ENCODE measurements around the gene GYG2.

DNA sequence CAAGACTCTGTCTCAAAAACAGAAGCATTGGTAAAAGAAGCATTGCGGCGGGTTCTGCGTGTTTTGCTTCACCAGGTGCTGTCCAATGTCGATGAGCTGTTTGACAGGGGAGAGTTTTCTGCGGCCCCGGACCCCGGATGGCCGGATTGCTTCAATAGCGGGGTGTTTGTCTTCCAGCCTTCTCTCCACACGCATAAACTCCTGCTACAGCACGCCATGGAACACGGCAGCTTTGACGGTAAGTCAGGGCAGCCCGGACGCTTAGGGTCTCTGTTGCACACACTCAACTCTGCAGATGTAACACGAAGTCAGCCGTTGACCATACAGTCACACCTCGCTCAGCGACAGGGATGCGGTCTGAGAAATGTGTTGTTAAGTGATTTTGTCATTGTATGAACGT lies 26.2 kb downstream of the GYG2 start:
- TF ChIP-seq, protein P1, sequence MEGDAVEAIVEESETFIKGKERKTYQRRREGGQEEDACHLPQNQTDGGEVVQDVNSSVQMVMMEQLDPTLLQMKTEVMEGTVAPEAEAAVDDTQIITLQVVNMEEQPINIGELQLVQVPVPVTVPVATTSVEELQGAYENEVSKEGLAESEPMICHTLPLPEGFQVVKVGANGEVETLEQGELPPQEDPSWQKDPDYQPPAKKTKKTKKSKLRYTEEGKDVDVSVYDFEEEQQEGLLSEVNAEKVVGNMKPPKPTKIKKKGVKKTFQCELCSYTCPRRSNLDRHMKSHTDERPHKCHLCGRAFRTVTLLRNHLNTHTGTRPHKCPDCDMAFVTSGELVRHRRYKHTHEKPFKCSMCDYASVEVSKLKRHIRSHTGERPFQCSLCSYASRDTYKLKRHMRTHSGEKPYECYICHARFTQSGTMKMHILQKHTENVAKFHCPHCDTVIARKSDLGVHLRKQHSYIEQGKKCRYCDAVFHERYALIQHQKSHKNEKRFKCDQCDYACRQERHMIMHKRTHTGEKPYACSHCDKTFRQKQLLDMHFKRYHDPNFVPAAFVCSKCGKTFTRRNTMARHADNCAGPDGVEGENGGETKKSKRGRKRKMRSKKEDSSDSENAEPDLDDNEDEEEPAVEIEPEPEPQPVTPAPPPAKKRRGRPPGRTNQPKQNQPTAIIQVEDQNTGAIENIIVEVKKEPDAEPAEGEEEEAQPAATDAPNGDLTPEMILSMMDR (IDR thresholded peaks at IDR 0.05): no peak
- TF ChIP-seq, protein P2, sequence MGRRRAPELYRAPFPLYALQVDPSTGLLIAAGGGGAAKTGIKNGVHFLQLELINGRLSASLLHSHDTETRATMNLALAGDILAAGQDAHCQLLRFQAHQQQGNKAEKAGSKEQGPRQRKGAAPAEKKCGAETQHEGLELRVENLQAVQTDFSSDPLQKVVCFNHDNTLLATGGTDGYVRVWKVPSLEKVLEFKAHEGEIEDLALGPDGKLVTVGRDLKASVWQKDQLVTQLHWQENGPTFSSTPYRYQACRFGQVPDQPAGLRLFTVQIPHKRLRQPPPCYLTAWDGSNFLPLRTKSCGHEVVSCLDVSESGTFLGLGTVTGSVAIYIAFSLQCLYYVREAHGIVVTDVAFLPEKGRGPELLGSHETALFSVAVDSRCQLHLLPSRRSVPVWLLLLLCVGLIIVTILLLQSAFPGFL (CRISPR knock-in tag; IDR thresholded peaks at IDR 0.05; ENCODE audit: borderline replicate concordance): no peak
- TF ChIP-seq RELA (CRISPR knock-in tag; IDR thresholded peaks at IDR 0.05; ENCODE audit: borderline replicate concordance) (no peak), ZNF138 (CRISPR knock-in tag; conservative IDR thresholded peaks at IDR 0.05) (no peak), ZNF416 (CRISPR knock-in tag; IDR thresholded peaks at IDR 0.05) (no peak), ATF1 (CRISPR knock-in tag; IDR thresholded peaks at IDR 0.05) (no peak), KAT7 (CRISPR knock-in tag; IDR thresholded peaks at IDR 0.05; ENCODE audit: borderline replicate concordance) (no peak), TEAD4 (CRISPR knock-in tag; IDR thresholded peaks at IDR 0.05) (no peak), ESRRA (CRISPR knock-in tag; IDR thresholded peaks at IDR 0.05; ENCODE audit: borderline replicate concordance) (no peak)
- TF ChIP-seq, protein P3, sequence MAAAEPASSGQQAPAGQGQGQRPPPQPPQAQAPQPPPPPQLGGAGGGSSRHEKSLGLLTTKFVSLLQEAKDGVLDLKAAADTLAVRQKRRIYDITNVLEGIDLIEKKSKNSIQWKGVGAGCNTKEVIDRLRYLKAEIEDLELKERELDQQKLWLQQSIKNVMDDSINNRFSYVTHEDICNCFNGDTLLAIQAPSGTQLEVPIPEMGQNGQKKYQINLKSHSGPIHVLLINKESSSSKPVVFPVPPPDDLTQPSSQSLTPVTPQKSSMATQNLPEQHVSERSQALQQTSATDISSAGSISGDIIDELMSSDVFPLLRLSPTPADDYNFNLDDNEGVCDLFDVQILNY (CRISPR knock-in tag; IDR thresholded peaks at IDR 0.05): no peak
- TF ChIP-seq, protein P4, sequence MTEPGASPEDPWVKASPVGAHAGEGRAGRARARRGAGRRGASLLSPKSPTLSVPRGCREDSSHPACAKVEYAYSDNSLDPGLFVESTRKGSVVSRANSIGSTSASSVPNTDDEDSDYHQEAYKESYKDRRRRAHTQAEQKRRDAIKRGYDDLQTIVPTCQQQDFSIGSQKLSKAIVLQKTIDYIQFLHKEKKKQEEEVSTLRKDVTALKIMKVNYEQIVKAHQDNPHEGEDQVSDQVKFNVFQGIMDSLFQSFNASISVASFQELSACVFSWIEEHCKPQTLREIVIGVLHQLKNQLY (CRISPR knock-in tag; IDR thresholded peaks at IDR 0.05): no peak
- TF ChIP-seq, protein P5, sequence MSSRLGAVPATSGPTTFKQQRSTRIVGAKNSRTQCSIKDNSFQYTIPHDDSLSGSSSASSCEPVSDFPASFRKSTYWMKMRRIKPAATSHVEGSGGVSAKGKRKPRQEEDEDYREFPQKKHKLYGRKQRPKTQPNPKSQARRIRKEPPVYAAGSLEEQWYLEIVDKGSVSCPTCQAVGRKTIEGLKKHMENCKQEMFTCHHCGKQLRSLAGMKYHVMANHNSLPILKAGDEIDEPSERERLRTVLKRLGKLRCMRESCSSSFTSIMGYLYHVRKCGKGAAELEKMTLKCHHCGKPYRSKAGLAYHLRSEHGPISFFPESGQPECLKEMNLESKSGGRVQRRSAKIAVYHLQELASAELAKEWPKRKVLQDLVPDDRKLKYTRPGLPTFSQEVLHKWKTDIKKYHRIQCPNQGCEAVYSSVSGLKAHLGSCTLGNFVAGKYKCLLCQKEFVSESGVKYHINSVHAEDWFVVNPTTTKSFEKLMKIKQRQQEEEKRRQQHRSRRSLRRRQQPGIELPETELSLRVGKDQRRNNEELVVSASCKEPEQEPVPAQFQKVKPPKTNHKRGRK (CRISPR knock-in tag; IDR thresholded peaks at IDR 0.05; ENCODE audit: borderline replicate concordance): no peak
- TF ChIP-seq, protein P6, sequence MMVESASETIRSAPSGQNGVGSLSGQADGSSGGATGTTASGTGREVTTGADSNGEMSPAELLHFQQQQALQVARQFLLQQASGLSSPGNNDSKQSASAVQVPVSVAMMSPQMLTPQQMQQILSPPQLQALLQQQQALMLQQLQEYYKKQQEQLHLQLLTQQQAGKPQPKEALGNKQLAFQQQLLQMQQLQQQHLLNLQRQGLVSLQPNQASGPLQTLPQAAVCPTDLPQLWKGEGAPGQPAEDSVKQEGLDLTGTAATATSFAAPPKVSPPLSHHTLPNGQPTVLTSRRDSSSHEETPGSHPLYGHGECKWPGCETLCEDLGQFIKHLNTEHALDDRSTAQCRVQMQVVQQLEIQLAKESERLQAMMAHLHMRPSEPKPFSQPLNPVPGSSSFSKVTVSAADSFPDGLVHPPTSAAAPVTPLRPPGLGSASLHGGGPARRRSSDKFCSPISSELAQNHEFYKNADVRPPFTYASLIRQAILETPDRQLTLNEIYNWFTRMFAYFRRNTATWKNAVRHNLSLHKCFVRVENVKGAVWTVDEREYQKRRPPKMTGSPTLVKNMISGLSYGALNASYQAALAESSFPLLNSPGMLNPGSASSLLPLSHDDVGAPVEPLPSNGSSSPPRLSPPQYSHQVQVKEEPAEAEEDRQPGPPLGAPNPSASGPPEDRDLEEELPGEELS (CRISPR knock-in tag; IDR thresholded peaks at IDR 0.05): no peak
- TF ChIP-seq, protein P7, sequence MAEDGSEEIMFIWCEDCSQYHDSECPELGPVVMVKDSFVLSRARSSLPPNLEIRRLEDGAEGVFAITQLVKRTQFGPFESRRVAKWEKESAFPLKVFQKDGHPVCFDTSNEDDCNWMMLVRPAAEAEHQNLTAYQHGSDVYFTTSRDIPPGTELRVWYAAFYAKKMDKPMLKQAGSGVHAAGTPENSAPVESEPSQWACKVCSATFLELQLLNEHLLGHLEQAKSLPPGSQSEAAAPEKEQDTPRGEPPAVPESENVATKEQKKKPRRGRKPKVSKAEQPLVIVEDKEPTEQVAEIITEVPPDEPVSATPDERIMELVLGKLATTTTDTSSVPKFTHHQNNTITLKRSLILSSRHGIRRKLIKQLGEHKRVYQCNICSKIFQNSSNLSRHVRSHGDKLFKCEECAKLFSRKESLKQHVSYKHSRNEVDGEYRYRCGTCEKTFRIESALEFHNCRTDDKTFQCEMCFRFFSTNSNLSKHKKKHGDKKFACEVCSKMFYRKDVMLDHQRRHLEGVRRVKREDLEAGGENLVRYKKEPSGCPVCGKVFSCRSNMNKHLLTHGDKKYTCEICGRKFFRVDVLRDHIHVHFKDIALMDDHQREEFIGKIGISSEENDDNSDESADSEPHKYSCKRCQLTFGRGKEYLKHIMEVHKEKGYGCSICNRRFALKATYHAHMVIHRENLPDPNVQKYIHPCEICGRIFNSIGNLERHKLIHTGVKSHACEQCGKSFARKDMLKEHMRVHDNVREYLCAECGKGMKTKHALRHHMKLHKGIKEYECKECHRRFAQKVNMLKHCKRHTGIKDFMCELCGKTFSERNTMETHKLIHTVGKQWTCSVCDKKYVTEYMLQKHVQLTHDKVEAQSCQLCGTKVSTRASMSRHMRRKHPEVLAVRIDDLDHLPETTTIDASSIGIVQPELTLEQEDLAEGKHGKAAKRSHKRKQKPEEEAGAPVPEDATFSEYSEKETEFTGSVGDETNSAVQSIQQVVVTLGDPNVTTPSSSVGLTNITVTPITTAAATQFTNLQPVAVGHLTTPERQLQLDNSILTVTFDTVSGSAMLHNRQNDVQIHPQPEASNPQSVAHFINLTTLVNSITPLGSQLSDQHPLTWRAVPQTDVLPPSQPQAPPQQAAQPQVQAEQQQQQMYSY (CRISPR knock-in tag; IDR thresholded peaks at IDR 0.05): no peak
